ENCODE measurements around the gene IL11. TPM values are rescaled to one million over a fixed set of nuclear protein-coding genes. Genes with fewer than 3 reads are reported as not detected.

The IL11 gene
- total and polyA plus RNA-seq, 3 donors from 2014 or later = 1.2 to 2.1 (median 2.0) TPM

- Histone ChIP-seq H3K9me3 (no peaks in the 10 kb centered on the region), H3K27me3 (no peaks in the 10 kb centered on the region), H3K4me3 (no peak overlapping the region), H3K4me1 (peaks cover 8% of the 10 kb centered on the region), H3K36me3 (ENCODE audit: low read depth, missing control alignments) (no peaks in the 10 kb centered on the region), H3K27ac (no peak overlapping the region)
- WGBS, 2 donors = 81 to 89% methylated on average over 10 to 11 of the region's 11 CpGs
- TF ChIP-seq POLR2A (IDR thresholded peaks at IDR 0.05) (no peak), CTCF (IDR thresholded peaks at IDR 0.05) (no peak)
- intact Hi-C loops (cut with DNase I; ENCODE audit: low total_unique reads) = no loop called here
- DNase-seq = no peak
Observed at GRCh38 chr19:55350620-55351315, 19.5 kb downstream of the IL11 start.

- intact Hi-C loops (cut with DNase I; ENCODE audit: low total_unique reads) = no loop called here
- no peaks in the 10 kb centered on the region for H3K27me3 ChIP-seq
- no peak for DNase-seq
- no peaks in the 10 kb centered on the region for H3K9me3 ChIP-seq
- no peaks in the 10 kb centered on the region for H3K36me3 ChIP-seq (ENCODE audit: low read depth, missing control alignments)
- H3K27ac ChIP-seq = no peak overlapping the region
- no peak for TF ChIP-seq CTCF (IDR thresholded peaks at IDR 0.05)
- TF ChIP-seq POLR2A (IDR thresholded peaks at IDR 0.05) = no peak
- 75 to 82% methylated on average over 13 to 22 of the region's 22 CpGs for WGBS, 2 donors
- no peak overlapping the region for H3K4me3 ChIP-seq
- H3K4me1 ChIP-seq = no peaks in the 10 kb centered on the region
Observed at GRCh38 chr19:55348317-55349034, 21.8 kb downstream of the IL11 start.

- 71 to 86% methylated on average over 4 to 7 of the region's 10 CpGs for WGBS, 2 donors
- no peak for DNase-seq
- Histone ChIP-seq H3K36me3 (ENCODE audit: low read depth, missing control alignments) (no peaks in the 10 kb centered on the region), H3K27me3 (no peaks in the 10 kb centered on the region), H3K9me3 (no peaks in the 10 kb centered on the region), H3K4me3 (no peak overlapping the region), H3K4me1 (no peaks in the 10 kb centered on the region), H3K27ac (no peak overlapping the region)
- intact Hi-C loops (cut with DNase I; ENCODE audit: low total_unique reads) = no loop called here
- TF ChIP-seq CTCF (IDR thresholded peaks at IDR 0.05) (no peak), POLR2A (IDR thresholded peaks at IDR 0.05) (no peak)
Observed at GRCh38 chr19:55347442-55348009, 22.7 kb downstream of the IL11 start.

GRCh38 chr19:55346725-55347441, 23.4 kb downstream of the IL11 start:
- H3K9me3 ChIP-seq = no peaks in the 10 kb centered on the region
- no peak overlapping the region for H3K27ac ChIP-seq

More at GRCh38 chr19:55346725-55347441, 23.4 kb downstream of the IL11 start:
- H3K4me1 ChIP-seq = no peaks in the 10 kb centered on the region
- TF ChIP-seq POLR2A (IDR thresholded peaks at IDR 0.05) (no peak), CTCF (IDR thresholded peaks at IDR 0.05) (no peak)
- intact Hi-C loops (cut with DNase I; ENCODE audit: low total_unique reads) = no loop called here
- no peaks in the 10 kb centered on the region for H3K27me3 ChIP-seq
- DNase-seq = no peak
- H3K36me3 ChIP-seq (ENCODE audit: low read depth, missing control alignments) = no peaks in the 10 kb centered on the region
- WGBS, 2 donors = 86 to 94% methylated on average over 9 to 32 of the region's 41 CpGs
- no peak overlapping the region for H3K4me3 ChIP-seq

Data from testis (tissue), 3 donors.